K562 (cell line): ENCODE data around the gene ZNF566. TPM values are rescaled to one million over a fixed set of nuclear protein-coding genes. Genes with fewer than 3 reads are reported as not detected.

Experiments used
- ARID2 ChIP-seq: fragments of 450-650 bp; IDR thresholded peaks from 2 replicates; pipeline ENCODE4 v1.6.1; 2017; ENCODE audit warnings: antibody characterized with exemption, mild to moderate bottlenecking
- CREB5 ChIP-seq: fragments of 250-450 bp; sonication (Bioruptor Pico); IDR thresholded peaks from 2 replicates; pipeline ENCODE4 v1.5.0; 2020; ENCODE audit warnings: mild to moderate bottlenecking
- GABPB1 ChIP-seq: sonication (generic); formaldehyde crosslinking; IDR thresholded peaks from 2 replicates; pipeline ENCODE4 v1.8.0; 2022; ENCODE audit warnings: mild to moderate bottlenecking, missing genetic modification reagents
- GTF3C2 ChIP-seq: IDR thresholded peaks from 3 replicates; pipeline ENCODE4 v1.6.1; 2011; ENCODE audit warnings: borderline replicate concordance, mild to moderate bottlenecking, moderate library complexity; ENCODE audit not compliant: insufficient read length; ENCODE audit errors: extremely low read depth
- HDAC6 ChIP-seq: IDR thresholded peaks from 2 replicates; pipeline ENCODE4 v1.6.1; 2012; ENCODE audit warnings: low read depth, mild to moderate bottlenecking, control low read depth, inconsistent platforms, low read length, moderate library complexity
- HDGF ChIP-seq: fragments of 450-650 bp; IDR thresholded peaks from 2 replicates; pipeline ENCODE4 v1.6.1; 2016
- KLF10 ChIP-seq: fragments of 250-450 bp; sonication (Bioruptor Pico); IDR thresholded peaks from 2 replicates; pipeline ENCODE4 v1.6.1; 2021; ENCODE audit warnings: matching md5 sums
- MAFK ChIP-seq: IDR thresholded peaks from 2 replicates; pipeline ENCODE4 v1.6.1; 2011; ENCODE audit warnings: low read length, improper control_type of control experiment
- MEF2A ChIP-seq: IDR thresholded peaks from 2 replicates; pipeline ENCODE4 v1.6.1; 2011; ENCODE audit warnings: low read depth, mild to moderate bottlenecking, low read length, moderate library complexity; ENCODE audit not compliant: control insufficient read depth
- MEF2D ChIP-seq: conservative IDR thresholded peaks from 2 replicates; pipeline ENCODE4 v1.6.1; 2016; ENCODE audit warnings: low read depth, missing genetic modification characterization, missing compliant biosample characterization
- MYNN ChIP-seq, 2 experiments: sonication (generic); formaldehyde crosslinking in 1 of 2; IDR thresholded peaks; 2 replicates each; pipeline versions ENCODE4 v1.5.0 to v1.6.1; 2016 to 2020; ENCODE audit warnings: antibody characterized with exemption in 1 of 2, missing genetic modification reagents in 1 of 2
- NFE2L1 ChIP-seq: fragments of 450-650 bp; IDR thresholded peaks from 2 replicates; pipeline ENCODE4 v1.6.1; 2016; ENCODE audit warnings: missing genetic modification characterization, low read depth, mild to moderate bottlenecking, missing compliant biosample characterization, moderate library complexity, borderline replicate concordance
- POLR2B ChIP-seq: fragments of 450-650 bp; IDR thresholded peaks from 2 replicates; pipeline ENCODE4 v1.6.1; 2018; ENCODE audit warnings: low read depth; ENCODE audit not compliant: partially characterized antibody
- RBFOX2 ChIP-seq: fragments of 200-400 bp; formaldehyde crosslinking; IDR thresholded peaks from 2 replicates; pipeline ENCODE4 v1.6.1; 2017; ENCODE audit warnings: low read depth, mild to moderate bottlenecking, low read length, moderate library complexity
- ZNF449 ChIP-seq: fragments of 250-450 bp; sonication (Bioruptor Pico); IDR thresholded peaks from 2 replicates; pipeline ENCODE4 v1.8.0; 2022; ENCODE audit warnings: moderate library complexity, mild to moderate bottlenecking, inconsistent platforms
- polyA plus RNA-seq, 8 experiments: library from polyadenylated mRNA; depleted of rRNA in 4 of 8; stranded (reverse) in 5 of 8; unstranded in 3 of 8; fragments of >200 nt; fragmentation: Nextera tagmentation in 2 of 8; fragmentation: Illumina TruSeq in 1 of 8; extraction: Ambion mirVana in 2 of 8; extraction: Trizol in 1 of 8; gene quantifications; 2 replicates each; pipeline versions ENCODE4 v1.2.1 to v1.2.3, GENCODE V29; 2011 to 2014; ENCODE audit warnings: inconsistent platforms in 1 of 8, missing spikeins in 1 of 8
- total RNA-seq, 7 experiments: library from RNA; depleted of rRNA in 6 of 7; stranded (reverse); fragments of >200 nt in 6 of 7; fragmentation: Illumina TruSeq in 2 of 7; extraction: Trizol in 2 of 7; gene quantifications; 2 replicates each; pipeline versions ENCODE4 v1.2.1 to v1.2.3, GENCODE V29; 2011 to 2021; ENCODE audit warnings: low replicate concordance in 1 of 7

Gene ZNF566
- total and polyA plus RNA-seq, 9 of the 15 experiments (the other 6 are each of a cell fraction or from before 2014, with no cell fraction given), result 5.5 to 11.4 (median 9.7) TPM

GRCh38 chr19:36418287-36419001, 70.9 kb downstream of the ZNF566 start, which contains the start of gene ZFP82 (continued):
- TF ChIP-seq ZNF449 (no peak), MEF2D (tag) (no peak), CREB5 (no peak), MAFK (no peak), HDGF (no peak), GABPB1 (no peak), KLF10 (CRISPR knock-in tag) (no peak), MYNN (IDR thresholded peaks at IDR 0.05) (no peak), MYNN (CRISPR knock-in tag; IDR thresholded peaks at IDR 0.05) (0 out of 2 replicates have a peak, but pooled peaks have one; percentile 6), NFE2L1 (tag) (no peak), ARID2 (no peak), MEF2A (no peak), HDAC6 (no peak), POLR2B (no peak), GTF3C2 (no peak), RBFOX2 (peak; percentile 84)
